ENCODE data around the gene MLEC.
A peak's percentile ranks its signal among the peaks of the same experiment; 100 is the strongest.
"Not testable (repeated sequence)": the region's sequence is repeated elsewhere in the genome, so short reads cannot be mapped to it uniquely, and the experiment has no call there.

MLEC gene

DNA sequence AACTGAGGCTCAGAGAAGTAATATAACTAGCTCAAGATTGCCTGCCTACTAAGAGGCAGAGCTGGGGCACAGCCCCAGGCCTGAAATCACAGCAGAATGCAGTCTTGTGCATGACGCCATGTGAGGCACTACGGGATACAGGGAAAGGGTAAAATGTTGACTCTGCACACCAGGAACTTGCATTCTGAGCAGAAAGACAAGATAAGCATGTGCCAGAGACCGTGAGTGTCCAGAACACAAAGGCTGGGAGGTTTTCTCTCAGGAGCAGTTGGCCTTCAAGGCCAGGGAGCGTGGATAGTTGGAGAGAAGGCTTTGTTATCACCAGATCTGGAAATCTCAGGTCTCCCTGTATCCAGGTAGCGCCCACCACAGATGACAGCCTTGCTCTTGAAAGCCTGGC lies 23.2 kb upstream of the MLEC start:
- no peak for DNase-seq

DNA sequence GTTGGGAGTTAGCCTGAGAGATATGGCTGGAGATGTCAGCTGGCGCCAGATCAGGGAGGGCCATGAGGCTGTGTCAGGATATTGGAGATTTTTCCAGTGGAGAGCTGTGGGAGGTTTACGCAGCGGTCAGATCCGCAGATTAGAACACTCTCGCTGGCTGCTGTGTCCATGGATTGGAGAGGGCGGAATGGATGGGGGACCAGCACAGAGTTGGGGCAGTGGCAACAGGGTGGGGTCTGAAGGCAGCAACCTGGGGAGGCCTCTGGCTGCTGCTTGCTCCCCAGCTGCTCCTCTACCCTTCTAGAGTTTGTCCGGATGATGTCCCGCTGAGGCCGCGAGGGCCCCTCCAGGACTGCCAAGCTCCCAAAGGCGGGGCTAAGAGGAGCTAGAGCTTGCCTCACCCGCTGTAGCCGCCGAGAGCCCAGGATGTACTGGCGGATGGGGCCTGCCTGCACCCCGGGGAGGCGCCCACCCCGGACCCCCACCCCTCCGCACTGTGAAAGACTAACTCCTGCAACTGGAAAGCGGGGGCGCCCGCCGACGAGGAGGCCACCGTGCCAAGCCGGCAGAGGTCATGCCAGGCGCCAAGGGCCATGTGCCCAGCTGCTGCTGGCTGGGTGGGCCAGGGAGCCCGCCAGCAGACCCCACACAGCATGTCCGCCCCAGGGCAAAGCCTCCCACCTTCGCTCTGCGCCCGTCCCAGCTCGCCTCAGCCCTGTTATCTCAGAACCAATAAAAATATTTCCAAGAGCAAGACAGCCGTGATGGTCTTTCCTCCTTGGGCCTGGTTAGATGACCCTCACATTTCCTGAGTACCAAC lies 20.2 kb upstream of the MLEC start:
- no peak for DNase-seq

DNA sequence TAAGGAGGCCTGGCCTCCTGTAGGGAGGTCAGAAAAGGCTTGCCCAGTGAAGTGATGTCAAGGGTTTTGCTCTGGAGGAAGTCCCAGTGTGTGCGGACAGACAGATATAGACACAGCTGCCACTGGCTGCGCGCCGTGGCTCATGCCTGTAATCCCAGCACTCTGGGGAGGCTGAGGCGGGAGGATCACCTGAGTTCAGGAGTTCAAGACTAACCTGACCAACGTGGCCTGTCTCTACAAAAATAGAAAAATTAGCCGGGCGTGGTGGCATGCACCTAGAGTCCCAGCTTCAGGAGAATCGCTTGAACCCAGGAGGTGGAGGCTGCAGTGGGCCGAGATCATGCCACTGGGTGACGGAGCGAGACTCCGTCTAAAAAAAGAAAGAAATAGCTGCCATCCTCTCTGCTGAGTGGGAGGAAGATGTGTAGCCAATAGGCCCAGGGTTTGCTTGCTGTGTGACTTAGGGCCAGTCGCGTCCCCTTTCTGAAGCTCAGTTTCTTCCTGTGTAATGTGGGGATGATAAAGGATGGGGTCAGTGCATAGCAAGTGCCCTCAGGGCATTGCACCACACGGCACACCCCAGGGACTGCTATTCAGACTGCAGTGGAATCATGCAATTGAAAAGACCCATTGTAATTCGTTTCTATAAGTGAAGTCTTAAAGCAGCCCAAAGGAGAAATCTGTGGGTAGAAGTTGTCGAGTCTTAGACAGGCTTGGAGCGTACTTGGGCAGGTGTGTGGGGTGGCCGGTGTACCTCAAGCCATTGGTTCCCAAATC lies 18.7 kb upstream of the MLEC start:
- DNase-seq = no peak

DNA sequence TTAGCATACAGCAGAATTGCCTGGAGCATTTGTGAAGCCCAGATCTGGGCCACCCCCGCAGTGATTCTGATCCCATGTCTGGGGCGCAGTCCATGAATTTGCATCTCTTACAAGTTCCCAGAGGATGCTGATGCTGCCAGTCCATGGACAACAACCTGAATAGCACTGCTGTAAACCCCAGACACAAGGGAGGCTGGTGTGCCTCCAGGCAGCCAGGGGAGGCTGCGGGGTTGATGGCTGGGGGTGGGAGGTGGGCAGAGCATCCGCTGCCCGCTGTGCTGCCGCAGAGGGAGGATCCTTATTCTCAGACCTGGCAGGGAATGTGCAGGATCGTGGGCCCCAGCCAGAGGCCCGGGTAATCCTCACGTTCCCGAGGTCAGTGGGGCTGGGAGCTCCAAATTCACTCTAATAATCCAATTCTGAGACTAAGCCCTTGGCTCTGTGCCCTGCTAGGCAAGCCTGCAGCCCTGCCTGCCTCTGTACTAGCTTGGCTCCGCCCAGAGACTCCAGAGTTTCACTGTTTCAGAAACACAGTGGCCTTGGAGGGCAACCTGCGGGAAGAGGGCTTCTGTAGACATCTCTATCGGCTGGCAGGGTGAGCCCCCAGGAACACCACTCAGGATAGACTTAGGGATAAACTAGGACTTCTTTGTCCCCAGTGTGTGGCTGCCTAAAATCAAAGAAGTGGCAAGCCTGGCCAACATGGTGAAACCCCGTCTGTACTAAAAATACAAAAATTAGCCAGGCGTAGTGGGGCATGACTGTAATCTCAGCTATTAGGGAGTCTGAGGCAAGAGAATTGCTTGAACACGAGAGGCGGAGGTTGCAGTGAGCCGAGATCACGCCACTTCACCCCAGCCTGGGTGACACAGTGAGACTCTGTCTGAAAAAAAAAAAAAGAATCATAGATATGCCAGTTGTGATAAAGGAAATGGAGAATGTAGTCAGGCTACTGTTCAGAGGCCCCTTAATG lies 17.8 kb upstream of the MLEC start:
- peak; percentile 34 for DNase-seq

DNA sequence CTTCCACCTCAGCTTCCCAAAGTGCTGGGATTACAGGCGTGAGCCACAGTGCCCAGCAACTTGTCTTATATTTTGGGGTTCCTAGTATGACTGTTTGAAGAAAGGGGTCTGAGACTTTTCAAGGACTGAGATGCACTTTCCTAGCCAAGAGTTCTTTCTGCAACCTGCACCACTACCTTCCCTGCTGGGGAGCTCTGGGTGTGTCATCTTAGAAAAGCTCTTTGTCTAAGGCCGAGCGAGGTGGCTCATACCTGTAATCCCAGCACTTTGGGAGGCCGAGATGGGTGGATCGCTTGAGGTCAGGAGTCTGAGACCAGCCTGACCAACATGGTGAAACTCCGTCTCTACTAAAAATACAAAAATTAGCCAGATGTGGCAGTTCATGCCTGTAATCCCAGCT lies 16.7 kb upstream of the MLEC start:
- not testable (repeated sequence) for DNase-seq

DNA sequence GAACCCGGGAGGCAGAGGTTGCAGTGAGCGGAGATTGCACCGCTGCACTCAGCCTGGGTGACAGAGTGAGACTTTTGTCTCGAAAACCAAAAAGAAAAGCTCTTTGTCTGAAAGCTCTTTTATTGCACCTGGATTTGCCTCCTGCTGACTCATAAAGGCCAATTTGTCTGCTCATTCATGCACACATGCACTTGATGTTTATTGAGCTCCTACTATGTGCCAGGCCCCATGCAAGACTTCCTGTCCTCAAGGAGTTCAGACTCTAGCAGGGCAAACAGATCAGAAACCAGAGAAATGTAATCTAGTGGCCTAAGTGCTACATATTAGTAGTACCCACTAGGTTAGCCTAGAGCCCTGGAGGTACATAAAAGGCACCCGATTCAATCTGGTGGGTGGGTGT lies 16.3 kb upstream of the MLEC start:
- DNase-seq = no peak

DNA sequence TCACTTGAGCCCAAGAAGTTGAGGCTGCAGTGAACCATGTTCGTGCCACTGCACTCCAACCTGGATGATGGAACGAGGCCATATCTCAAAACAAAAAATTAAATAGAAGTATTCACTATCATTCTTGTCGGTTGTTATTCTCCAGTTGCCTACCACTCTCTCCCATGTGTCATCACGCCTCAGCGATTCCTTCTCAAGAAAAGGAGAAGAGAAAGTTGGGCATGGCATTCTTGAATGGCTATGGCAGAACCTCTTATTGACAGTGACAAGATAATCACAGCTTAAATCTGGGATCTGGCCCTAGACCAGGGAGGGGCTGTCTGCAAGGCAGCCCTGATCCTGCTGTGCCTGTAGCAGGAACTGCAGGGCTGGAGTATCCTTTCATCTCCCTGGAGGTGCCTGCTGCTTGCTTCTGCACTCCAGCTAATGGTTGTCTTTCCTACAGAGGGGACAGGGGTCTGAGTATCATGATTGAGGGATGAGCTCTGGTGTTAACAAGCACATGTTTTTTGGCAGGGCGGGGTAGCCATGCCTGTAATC lies 12.8 kb upstream of the MLEC start:
- no peak for DNase-seq

DNA sequence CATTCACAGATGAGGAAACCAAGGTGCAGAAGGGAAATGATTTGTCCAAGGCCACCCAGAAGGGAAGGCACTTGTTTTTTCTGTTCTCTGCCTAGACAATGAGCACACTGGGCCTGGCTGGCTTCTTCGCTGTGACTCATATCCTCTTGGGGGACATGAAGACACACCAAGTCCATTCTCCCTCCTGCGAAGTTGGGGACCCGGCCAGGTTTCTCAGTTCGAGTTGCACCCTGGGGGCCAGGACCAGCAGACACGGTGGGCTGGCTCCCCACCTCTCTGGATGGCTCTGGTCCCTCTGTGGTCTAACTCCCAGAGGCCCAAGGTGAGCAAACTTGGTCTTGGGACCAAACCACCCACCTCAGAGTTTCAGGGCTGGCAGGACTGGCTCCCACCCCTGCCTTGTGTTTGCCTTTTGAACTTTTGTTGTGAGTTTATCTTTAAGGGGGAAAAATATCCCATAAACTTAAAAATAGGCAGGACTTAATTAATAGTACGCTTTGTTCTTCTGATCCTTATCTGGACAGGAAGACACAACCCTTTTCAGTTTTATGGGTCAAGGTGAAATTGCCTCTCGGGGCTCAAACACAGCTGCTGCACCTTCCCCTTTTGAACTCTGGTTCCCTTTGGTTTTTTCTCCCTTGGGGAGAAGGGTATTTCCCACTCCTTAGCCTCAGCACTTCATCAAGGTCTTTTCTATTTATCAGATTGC lies 9.0 kb upstream of the MLEC start:
- peak; percentile 32 for DNase-seq

DNA sequence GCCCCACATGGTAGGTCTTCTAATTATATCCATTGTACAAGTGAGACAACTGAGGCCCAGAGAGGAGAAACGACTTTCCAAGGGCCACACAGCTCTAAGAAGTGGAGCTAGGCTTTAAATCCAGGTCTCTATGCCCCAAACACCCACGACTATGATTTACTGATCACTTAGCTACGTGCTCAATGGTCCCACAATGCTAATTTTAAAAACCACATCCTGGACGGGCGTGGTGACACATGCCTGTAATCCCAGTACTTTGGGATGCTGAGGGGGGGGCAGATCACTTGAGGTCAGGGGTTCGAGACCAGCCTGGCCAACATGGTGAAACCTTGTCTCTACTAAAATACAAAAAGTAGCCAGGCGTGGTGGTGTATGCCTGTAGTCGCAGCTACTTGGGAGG lies 8.4 kb upstream of the MLEC start:
- DNase-seq = no peak

DNA sequence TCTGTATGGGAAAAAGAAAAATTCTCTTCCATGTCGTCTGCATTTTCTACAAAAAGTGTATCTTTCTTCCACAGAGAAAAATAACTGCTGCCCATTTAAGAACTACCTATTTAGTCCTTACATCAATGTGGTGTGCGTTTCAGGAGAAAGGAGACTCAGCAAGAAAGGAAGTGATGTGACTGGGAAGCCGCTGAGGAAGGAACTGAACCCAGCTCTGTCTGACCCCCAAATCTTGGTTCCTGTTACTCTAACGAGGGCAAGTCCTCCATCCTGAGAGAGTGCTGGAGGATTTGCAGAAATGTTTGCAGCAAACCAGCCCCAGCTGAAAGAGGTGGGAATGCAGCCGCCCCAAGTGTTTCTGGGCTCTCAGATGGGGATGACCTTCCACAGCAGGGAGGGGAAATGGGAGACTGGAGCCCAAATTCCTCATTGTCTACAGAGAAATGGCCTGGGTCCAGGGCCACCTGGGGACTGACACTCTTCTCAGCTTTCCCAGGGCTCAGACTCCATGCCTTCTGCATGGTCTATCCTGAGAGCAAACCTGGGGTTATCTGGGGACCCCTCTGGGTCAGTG lies 6.7 kb upstream of the MLEC start:
- no peak for DNase-seq

DNA sequence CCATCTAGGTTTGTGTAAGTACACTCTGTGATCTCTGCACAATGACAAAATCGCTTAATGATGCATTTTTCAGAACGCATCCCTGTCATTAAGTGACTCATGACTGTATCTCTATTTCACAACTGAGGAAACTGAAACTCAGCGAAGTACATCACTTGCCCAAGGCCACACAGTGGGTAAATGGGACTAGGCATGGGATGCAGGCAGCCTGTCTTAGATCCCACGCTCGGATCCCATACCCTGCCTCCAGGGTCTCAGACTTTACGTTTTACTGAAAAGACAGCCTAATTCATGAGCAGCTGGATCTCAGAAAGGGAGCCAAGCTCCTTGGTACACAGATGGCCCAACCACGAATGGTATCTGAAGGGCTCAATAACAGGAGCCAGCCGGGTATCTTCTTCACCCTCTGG lies 2.4 kb upstream of the MLEC start:
- DNase-seq = no peak

DNA sequence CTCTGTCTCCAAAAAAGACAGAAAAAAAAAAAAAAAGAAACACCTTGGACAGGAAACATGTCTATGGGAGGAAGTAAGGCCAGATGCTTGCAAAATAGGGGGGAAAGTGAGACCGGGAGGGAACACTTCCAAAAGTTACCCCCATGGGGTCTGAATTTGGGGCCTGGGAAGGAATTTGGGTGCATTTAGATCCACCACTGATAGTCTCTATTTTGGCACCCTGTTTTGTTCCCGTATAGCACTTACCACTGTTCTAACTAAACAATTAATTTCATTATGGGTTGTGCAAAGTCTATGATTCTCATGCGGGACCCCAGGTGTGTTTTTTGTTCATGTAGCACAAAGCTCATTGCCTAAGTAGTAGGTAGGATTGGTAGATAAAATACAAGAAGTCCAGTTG lies 1.4 kb upstream of the MLEC start:
- DNase-seq = no peak

DNA sequence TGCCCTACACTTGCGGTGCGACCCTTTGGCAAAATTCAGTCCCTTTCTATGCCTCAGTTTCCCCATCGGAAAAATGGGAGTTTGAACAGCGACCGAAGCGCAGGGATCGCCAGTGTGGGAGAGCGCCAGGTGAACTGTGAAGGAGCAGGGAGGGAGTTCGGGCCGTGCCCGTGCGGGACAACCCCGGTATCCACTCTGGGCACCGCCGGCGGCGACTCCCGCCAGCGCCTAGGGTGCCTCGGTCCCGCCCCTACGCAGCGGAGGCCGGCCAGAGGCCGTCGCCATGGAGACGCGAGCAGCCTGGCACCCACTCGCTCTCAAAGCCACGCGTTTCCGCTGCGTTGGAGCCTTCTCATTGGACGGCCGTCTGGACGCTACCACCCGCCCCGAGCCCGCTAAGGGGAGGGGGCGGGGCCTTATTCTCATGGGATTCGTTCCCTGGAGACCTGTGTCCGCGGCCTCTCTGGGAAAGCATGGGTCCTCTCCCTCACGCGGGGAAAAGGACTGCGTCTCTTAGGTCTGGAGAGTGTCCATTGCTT lies 729 bp upstream of the MLEC start:
- DNase-seq = peak; percentile 100

DNA sequence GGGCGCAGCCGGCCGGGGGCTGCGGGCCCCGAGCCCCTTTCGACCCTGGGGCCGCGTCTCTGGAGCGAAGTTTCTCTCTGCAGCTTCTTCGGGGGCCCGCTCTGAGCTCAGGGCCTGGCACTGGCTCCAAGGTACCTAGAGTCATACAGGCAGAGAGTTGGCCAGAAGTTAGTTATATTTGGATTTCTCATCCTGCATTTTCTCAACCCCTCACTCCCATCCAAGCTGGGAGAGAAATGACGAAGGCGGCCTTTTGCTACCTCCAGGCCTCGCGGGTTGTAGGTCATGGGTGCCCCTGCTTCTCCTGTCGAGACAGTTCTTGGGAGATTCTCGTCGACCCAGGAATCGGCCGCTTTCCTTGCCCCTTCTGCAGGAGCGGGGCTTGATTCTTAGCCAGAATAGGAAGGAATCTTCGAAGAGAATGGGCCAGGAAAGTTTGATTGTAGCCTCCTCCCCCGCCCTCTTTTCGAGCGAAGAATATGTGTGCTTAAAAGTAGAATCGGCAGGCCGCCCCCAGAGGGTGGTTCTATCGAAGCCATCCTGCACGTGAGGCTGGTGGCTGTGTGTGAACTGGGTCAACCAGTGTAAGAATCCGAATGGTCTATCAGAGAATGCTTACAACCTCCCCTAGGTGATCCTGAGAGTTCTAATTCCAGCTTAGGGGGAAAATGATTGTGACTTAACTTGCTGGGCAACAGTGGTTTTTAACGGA lies 785 bp downstream of the MLEC start:
- peak; percentile 70 for DNase-seq

DNA sequence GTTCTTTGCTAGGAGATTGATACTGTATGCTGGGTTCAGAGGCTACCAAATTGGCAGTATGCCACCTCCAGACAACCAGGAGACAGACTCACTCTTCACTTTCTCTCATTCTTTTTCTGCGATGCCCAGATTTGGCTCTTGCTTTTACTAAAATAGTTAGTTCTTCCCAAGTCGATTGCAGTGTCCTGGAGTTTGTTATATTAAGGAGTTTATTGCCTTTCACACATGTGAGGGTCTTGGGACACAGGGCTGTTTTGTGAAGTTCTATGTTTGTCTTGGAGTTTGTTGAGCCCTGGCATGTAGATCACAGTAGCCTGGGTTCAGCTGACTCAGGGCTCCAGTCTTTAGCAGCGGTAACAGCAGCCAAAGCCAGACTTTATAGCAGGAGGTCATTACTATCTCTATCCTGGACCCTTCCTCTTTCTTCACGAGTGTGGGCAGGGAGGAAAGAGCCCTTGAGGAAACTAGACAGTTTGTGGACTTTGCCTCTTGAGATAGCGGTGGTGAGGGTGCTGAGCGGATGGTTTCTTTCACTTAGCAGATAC lies 1.6 kb downstream of the MLEC start:
- DNase-seq = peak; percentile 82

DNA sequence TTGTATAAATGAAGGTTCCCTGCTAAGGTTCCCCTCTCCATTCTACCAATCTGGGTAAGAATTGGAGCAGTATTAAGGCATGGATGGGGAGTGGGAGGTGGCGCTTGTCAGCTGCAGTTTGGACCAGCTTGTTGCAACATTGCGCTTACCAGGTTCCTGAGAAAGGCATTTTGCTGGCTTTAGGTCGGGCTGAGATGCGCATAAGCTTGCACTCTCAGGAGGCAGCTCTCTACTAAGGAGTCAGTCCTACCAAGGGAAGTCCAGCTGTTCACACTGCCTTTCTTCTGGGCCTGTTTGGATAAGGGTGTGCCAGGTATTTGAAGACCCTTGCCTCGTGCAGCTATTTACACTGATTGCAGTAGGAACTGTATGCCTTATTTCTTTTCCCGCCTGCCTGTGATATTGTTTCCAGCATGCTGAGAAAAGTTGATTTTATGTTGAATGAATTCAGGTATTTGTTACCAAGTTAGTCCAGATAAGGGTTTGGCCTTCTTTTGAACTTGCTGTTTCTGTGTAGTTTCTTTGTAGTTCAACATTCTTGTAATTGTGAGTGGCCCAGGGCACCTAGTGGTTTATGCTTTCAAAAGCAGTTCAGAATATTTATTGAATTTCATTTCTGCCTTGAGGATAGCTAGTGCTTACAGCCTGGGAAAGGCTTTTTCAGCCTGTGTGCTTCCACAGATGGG lies 2.6 kb downstream of the MLEC start:
- no peak for DNase-seq

DNA sequence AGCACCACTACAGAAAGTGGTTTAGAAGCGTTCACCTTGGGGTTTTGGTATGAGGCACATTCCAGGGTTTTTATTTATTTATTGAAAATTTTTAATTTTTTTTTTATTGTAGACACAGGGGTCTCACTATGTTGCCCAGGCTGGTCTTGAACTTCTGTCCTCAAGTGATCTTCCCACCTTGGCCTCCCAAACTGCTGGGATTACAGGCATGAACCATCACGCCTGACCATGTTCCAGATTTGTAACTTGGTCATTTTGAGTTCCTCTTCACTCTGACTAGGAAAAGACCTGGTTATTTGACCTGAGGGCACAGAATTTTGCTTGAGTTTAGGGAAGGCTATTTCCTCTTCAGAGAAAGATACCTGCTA lies 3.1 kb downstream of the MLEC start:
- no peak for DNase-seq

DNA sequence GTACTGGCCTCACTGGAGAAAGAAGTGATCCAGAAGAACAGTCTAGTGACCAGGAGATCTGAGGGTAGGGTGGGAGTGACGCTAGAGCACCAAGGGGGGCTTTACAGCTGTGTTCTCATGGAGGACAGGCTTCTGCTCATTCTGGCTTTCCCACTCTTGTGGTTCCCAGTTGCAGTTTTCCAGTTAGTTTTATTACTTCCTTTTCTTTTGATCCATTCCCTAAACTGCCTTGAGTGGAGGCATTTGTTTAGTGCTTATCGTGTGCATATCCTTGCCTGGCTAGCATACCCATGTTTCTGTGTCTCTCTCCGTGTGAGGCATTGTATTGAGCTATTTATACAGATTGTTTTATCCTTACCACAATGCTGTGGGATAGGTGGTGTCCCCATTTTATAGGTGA lies 4.0 kb downstream of the MLEC start:
- no peak for DNase-seq

DNA sequence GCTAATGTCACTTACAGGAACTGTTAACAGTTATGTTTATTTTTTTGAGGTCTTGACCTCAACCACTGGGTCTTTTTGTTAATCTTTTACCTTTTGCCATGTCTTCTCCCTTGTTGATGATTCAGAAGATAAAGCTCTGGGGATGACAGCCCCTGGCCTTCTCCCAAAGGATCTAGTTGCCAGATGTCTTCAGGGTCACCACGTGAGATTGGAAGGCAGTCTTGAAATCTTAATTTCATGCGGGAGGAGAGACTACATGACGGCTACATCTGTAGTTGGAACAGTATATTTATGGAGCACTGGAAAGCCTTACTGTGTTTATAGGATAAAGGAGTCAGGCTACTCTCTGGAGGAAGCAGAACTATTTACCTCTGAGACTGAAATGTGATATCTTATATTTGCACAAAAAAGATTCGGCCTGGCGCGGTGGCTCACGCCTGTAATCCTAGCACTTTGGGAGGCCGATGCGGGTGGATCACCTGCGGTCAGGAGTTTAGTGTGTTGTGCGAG lies 5.6 kb downstream of the MLEC start:
- DNase-seq = no peak

DNA sequence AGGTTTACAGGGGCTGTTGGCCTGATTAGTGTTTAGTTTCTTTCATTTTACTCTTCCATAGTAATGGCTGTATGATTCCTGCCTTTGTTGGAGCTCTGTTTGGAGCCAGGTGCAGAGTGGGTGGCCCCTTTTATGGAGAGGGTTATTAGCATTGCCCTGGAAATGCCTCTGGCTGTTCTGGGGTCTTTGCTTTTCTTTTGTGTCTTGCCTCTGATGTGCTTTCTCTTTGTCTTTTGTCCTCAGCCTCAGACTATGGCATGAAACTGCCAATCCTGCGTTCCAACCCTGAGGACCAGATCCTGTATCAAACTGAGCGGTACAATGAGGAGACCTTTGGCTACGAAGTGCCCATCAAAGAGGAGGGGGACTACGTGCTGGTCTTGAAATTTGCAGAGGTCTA lies 6.9 kb downstream of the MLEC start:
- DNase-seq = no peak
